B cell (primary cell): ENCODE data around the gene USP34.

Source experiments
- EZH2 ChIP-seq: IDR thresholded peaks from 2 replicates; pipeline ENCODE4 v1.6.1; 2012; ENCODE audit warnings: borderline replicate concordance, low read depth, mild to moderate bottlenecking, moderate library complexity, low read length; ENCODE audit not compliant: insufficient read depth, poor library complexity, severe bottlenecking
- TF ChIP-seq, protein P1 (sequence below): fragments of 200-600 bp; IDR thresholded peaks from one replicate; pipeline ENCODE4 v1.8.0; 2022; ENCODE audit warnings: antibody characterized with exemption, mild to moderate bottlenecking

DNA sequence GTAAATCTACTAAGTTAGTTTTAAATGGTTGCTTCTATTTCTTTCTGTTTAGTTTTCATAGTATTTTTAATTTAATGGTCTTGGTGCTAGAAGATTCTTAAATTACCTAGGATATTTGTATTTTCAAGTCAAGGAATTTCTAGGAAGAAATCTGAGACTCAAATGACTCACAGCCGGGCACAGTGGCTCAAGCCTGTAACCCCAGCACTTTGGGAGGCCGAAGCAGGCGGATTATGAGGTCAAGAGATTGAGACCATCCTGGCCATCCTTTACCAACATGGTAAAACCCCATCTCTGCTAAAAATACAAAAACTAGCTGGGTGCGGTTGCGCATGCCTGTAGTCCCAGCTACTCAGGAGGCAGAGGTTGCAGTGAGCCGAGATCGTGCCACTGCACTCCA, 213.4 kb downstream of the USP34 start:
- TF ChIP-seq, protein P1, sequence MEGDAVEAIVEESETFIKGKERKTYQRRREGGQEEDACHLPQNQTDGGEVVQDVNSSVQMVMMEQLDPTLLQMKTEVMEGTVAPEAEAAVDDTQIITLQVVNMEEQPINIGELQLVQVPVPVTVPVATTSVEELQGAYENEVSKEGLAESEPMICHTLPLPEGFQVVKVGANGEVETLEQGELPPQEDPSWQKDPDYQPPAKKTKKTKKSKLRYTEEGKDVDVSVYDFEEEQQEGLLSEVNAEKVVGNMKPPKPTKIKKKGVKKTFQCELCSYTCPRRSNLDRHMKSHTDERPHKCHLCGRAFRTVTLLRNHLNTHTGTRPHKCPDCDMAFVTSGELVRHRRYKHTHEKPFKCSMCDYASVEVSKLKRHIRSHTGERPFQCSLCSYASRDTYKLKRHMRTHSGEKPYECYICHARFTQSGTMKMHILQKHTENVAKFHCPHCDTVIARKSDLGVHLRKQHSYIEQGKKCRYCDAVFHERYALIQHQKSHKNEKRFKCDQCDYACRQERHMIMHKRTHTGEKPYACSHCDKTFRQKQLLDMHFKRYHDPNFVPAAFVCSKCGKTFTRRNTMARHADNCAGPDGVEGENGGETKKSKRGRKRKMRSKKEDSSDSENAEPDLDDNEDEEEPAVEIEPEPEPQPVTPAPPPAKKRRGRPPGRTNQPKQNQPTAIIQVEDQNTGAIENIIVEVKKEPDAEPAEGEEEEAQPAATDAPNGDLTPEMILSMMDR: no peak
- no peak for TF ChIP-seq EZH2
